Keratinocyte (primary cell): ENCODE data around the gene MAGI2. TPM values are rescaled to one million over a fixed set of nuclear protein-coding genes. Genes with fewer than 3 reads are reported as not detected.

Source experiments
- DNase-seq: peaks from one replicate; pipeline ENCODE4 v3.0.0-alpha.2; 2011; ENCODE audit warnings: low read depth, missing footprints, low spot score
- FAIRE-seq: peaks from 2 replicates; lab custom pipeline; 2011; peaks lifted over from hg19 to GRCh38; lab: Jason Lieb, UNC
- H2AFZ ChIP-seq: 2 replicates; pipeline ENCODE4 v1.6.0; 2012; ENCODE audit warnings: low read length, control low read depth, inconsistent platforms; ENCODE audit not compliant: control insufficient read depth
- H3K27ac ChIP-seq: 2 replicates; pipeline ENCODE4 v1.5.1; 2011; ENCODE audit warnings: low read length; ENCODE audit not compliant: control insufficient read depth, insufficient read depth
- H3K27me3 ChIP-seq: 3 replicates; pipeline ENCODE4 v1.6.0; 2011; ENCODE audit warnings: low read length; ENCODE audit not compliant: control insufficient read depth, insufficient read depth; ENCODE audit errors: extremely low read depth
- H3K36me3 ChIP-seq, 2 experiments: 2 replicates in 1 of 2; 3 replicates in 1 of 2; pipeline ENCODE4 v1.5.1; 2011; ENCODE audit warnings: low read length in 2 of 2, mild to moderate bottlenecking in 1 of 2; ENCODE audit not compliant: control insufficient read depth in 2 of 2, insufficient read depth in 2 of 2; ENCODE audit errors: extremely low read depth in 1 of 2
- H3K4me1 ChIP-seq: 3 replicates; pipeline ENCODE4 v1.5.1; 2011; ENCODE audit warnings: low read length; ENCODE audit not compliant: control insufficient read depth, insufficient read depth; ENCODE audit errors: extremely low read depth
- H3K4me2 ChIP-seq: 3 replicates; pipeline ENCODE4 v1.6.0; 2011; ENCODE audit warnings: low read depth, low read length; ENCODE audit not compliant: control insufficient read depth, insufficient read depth; ENCODE audit errors: extremely low read depth
- H3K4me3 ChIP-seq, 3 experiments: fragments of 200-600 bp in 1 of 3; sonication (generic) in 1 of 3; 2 replicates in 2 of 3; 3 replicates in 1 of 3; pipeline ENCODE4 v1.5.1; 2011 to 2016; ENCODE audit warnings: low read length in 3 of 3, mild to moderate bottlenecking in 3 of 3, control low read depth in 2 of 3, inconsistent platforms in 1 of 3, low read depth in 1 of 3, mixed read lengths in 1 of 3, mixed run types in 1 of 3, moderate library complexity in 1 of 3; ENCODE audit not compliant: control insufficient read depth in 2 of 3, insufficient read depth in 2 of 3; ENCODE audit errors: extremely low read depth in 1 of 3
- H3K79me2 ChIP-seq: 2 replicates; pipeline ENCODE4 v1.6.0; 2012; ENCODE audit warnings: low read length; ENCODE audit not compliant: control insufficient read depth, insufficient read depth
- H3K9ac ChIP-seq: 3 replicates; pipeline ENCODE4 v1.6.0; 2011; ENCODE audit warnings: low read length; ENCODE audit not compliant: control insufficient read depth, insufficient read depth; ENCODE audit errors: extremely low read depth
- H3K9me1 ChIP-seq: 3 replicates; pipeline ENCODE4 v1.6.0; 2011; ENCODE audit warnings: low read length; ENCODE audit not compliant: control insufficient read depth, insufficient read depth; ENCODE audit errors: extremely low read depth
- H3K9me3 ChIP-seq: 2 replicates; pipeline ENCODE4 v1.5.1; 2012; ENCODE audit warnings: low read depth, low read length; ENCODE audit not compliant: control insufficient read depth
- H4K20me1 ChIP-seq: 3 replicates; pipeline ENCODE4 v1.6.0; 2011; ENCODE audit warnings: low read length; ENCODE audit not compliant: control insufficient read depth, insufficient read depth; ENCODE audit errors: extremely low read depth
- CTCF ChIP-seq, 3 experiments: IDR thresholded peaks in 1 of 3; conservative IDR thresholded peaks in 1 of 3; optimal IDR thresholded peaks in 1 of 3; 2 replicates in 2 of 3; 3 replicates in 1 of 3; pipeline versions ENCODE3 to v1.5.1; 2011; ENCODE audit warnings: low read length in 3 of 3, mild to moderate bottlenecking in 3 of 3, moderate library complexity in 2 of 3, control low read depth in 1 of 3, inconsistent platforms in 1 of 3; ENCODE audit not compliant: insufficient read depth in 2 of 3; ENCODE audit errors: extremely low read depth in 1 of 3
- EZH2 ChIP-seq: IDR thresholded peaks from one replicate; pipeline ENCODE4 v1.6.1; 2012; ENCODE audit warnings: inconsistent platforms, mild to moderate bottlenecking, low read length, moderate library complexity
- dilution Hi-C: fragments of 300-500 bp; cut with MboI; formaldehyde crosslinking; loops from one replicate; pipeline ENCODE4 v1.7.0; 2020; ENCODE audit warnings: low sequenced_read_pairs; ENCODE audit not compliant: extremely low pct_ligation_motif_present
- polyA plus RNA-seq, 5 experiments: library from polyadenylated mRNA; depleted of rRNA in 3 of 5; stranded (reverse) in 3 of 5; stranded (forward) in 1 of 5; unstranded in 1 of 5; fragments of >200 nt; gene quantifications; 1 replicate in 1 of 5; 2 replicates in 3 of 5; 3 replicates in 1 of 5; pipeline versions ENCODE4 v1.2.1 to v1.2.3, GENCODE V29; 2011 to 2012; ENCODE audit warnings: missing spikeins in 2 of 5, low read depth in 1 of 5, low replicate concordance in 1 of 5

Gene MAGI2
- polyA plus RNA-seq, 1 donor (not counting 4 experiments of a cell fraction or from before 2014, with no cell fraction given): 0.07 TPM

- Histone ChIP-seq H3K79me2 (no peaks in the 10 kb centered on the region), H3K9ac (no peak overlapping the region), H3K9me3 (no peaks in the 10 kb centered on the region), H3K36me3 (no peaks in the 10 kb centered on the region), H3K9me1 (no peaks in the 10 kb centered on the region), H3K4me2 (no peak overlapping the region), H3K27me3 (no peaks in the 10 kb centered on the region), H3K4me3 (no peak overlapping the region), H3K4me1 (no peaks in the 10 kb centered on the region), H3K27ac (no peak overlapping the region), H4K20me1 (no peaks in the 10 kb centered on the region), H2AFZ (no peak overlapping the region)
- no peak for FAIRE-seq
- no peak for TF ChIP-seq EZH2
- TF ChIP-seq CTCF (optimal IDR thresholded peaks at IDR 0.05 in 1 of 3, IDR thresholded peaks at IDR 0.05 in 1 of 3, conservative IDR thresholded peaks at IDR 0.05 in 1 of 3; ENCODE audit: extremely low read depth in 1 of 3, insufficient read depth in 2 of 3, low read length in 3 of 3): no peak
- no peak for DNase-seq
- dilution Hi-C loops: no loop called here
Observed at GRCh38 chr7:78417180-78417853, 1036.2 kb downstream of the MAGI2 start.

GRCh38 chr7:78413568-78413967 is 1039.9 kb downstream of the MAGI2 start:
- H2AFZ ChIP-seq: no peak overlapping the region
- H3K36me3 ChIP-seq: no peaks in the 10 kb centered on the region
- H3K27me3 ChIP-seq: no peaks in the 10 kb centered on the region
- no peaks in the 10 kb centered on the region for H4K20me1 ChIP-seq
- no peak overlapping the region for H3K27ac ChIP-seq
- no peaks in the 10 kb centered on the region for H3K79me2 ChIP-seq
- DNase-seq: no peak
- TF ChIP-seq EZH2: no peak
- no peak for TF ChIP-seq CTCF (optimal IDR thresholded peaks at IDR 0.05 in 1 of 3, IDR thresholded peaks at IDR 0.05 in 1 of 3, conservative IDR thresholded peaks at IDR 0.05 in 1 of 3; ENCODE audit: extremely low read depth in 1 of 3, insufficient read depth in 2 of 3, low read length in 3 of 3)
- H3K4me3 ChIP-seq: no peak overlapping the region
- H3K4me1 ChIP-seq: no peaks in the 10 kb centered on the region
- no peak overlapping the region for H3K9ac ChIP-seq
- no peak for FAIRE-seq
- no peaks in the 10 kb centered on the region for H3K9me1 ChIP-seq
- dilution Hi-C loops: no loop called here
- no peaks in the 10 kb centered on the region for H3K9me3 ChIP-seq
- H3K4me2 ChIP-seq: no peak overlapping the region
